IPS-15b (cell line): ENCODE data around the gene CD300LF.

Source experiments
- H3K27me3 ChIP-seq: one replicate; pipeline ENCODE4 v1.6.1; 2013; ENCODE audit warnings: low read length; ENCODE audit not compliant: control insufficient read depth, insufficient read depth
- H3K36me3 ChIP-seq: one replicate; pipeline ENCODE4 v1.6.1; 2013; ENCODE audit warnings: low read length; ENCODE audit not compliant: control insufficient read depth, insufficient read depth
- H3K4me1 ChIP-seq: one replicate; pipeline ENCODE4 v1.6.1; 2013; ENCODE audit warnings: mild to moderate bottlenecking, low read length; ENCODE audit not compliant: control insufficient read depth, insufficient read depth
- H3K4me3 ChIP-seq: one replicate; pipeline ENCODE4 v1.5.1; 2013; ENCODE audit warnings: low read depth, low read length
- H3K9ac ChIP-seq: one replicate; pipeline ENCODE4 v1.6.1; 2013; ENCODE audit warnings: low read depth, mild to moderate bottlenecking, low read length
- H3K9me3 ChIP-seq: one replicate; pipeline ENCODE4 v1.6.1; 2013; ENCODE audit warnings: mild to moderate bottlenecking, low read length; ENCODE audit not compliant: control insufficient read depth, insufficient read depth

CD300LF gene

GRCh38 chr17:74697515-74697914, 15.2 kb downstream of the CD300LF start:
- H3K4me3 ChIP-seq: no peak overlapping the region
- no peak overlapping the region for H3K9ac ChIP-seq
- no peaks in the 10 kb centered on the region for H3K9me3 ChIP-seq
- no peaks in the 10 kb centered on the region for H3K4me1 ChIP-seq
- no peaks in the 10 kb centered on the region for H3K27me3 ChIP-seq
- H3K36me3 ChIP-seq: no peaks in the 10 kb centered on the region

- Histone ChIP-seq H3K4me3 (no peak overlapping the region), H3K9me3 (no peaks in the 10 kb centered on the region), H3K4me1 (no peaks in the 10 kb centered on the region), H3K36me3 (no peaks in the 10 kb centered on the region), H3K27me3 (no peaks in the 10 kb centered on the region), H3K9ac (no peak overlapping the region)
Observed at GRCh38 chr17:74695629-74696028, 17.1 kb downstream of the CD300LF start.

- no peaks in the 10 kb centered on the region for H3K9me3 ChIP-seq
- H3K4me3 ChIP-seq: no peak overlapping the region
- H3K9ac ChIP-seq: no peak overlapping the region
- no peaks in the 10 kb centered on the region for H3K27me3 ChIP-seq
- H3K36me3 ChIP-seq: no peaks in the 10 kb centered on the region
- H3K4me1 ChIP-seq: no peaks in the 10 kb centered on the region
Observed at GRCh38 chr17:74694081-74694480, 18.6 kb downstream of the CD300LF start.

GRCh38 chr17:74691151-74691550, 21.6 kb downstream of the CD300LF start:
- Histone ChIP-seq H3K9ac (no peak overlapping the region), H3K36me3 (no peaks in the 10 kb centered on the region), H3K4me3 (no peak overlapping the region), H3K4me1 (no peaks in the 10 kb centered on the region), H3K27me3 (no peaks in the 10 kb centered on the region), H3K9me3 (no peaks in the 10 kb centered on the region)

GRCh38 chr17:74690409-74690825, 22.3 kb downstream of the CD300LF start:
- no peak overlapping the region for H3K9ac ChIP-seq
- H3K4me1 ChIP-seq: no peaks in the 10 kb centered on the region
- H3K36me3 ChIP-seq: no peaks in the 10 kb centered on the region
- H3K4me3 ChIP-seq: no peak overlapping the region
- no peaks in the 10 kb centered on the region for H3K27me3 ChIP-seq
- no peaks in the 10 kb centered on the region for H3K9me3 ChIP-seq

GRCh38 chr17:74687886-74688285, 24.8 kb downstream of the CD300LF start:
- Histone ChIP-seq H3K27me3 (no peaks in the 10 kb centered on the region), H3K4me3 (no peak overlapping the region), H3K4me1 (no peaks in the 10 kb centered on the region), H3K9ac (no peak overlapping the region), H3K9me3 (no peaks in the 10 kb centered on the region), H3K36me3 (no peaks in the 10 kb centered on the region)

GRCh38 chr17:74686761-74687160, 26.0 kb downstream of the CD300LF start:
- Histone ChIP-seq H3K9ac (no peak overlapping the region), H3K4me1 (no peaks in the 10 kb centered on the region), H3K4me3 (no peak overlapping the region), H3K27me3 (no peaks in the 10 kb centered on the region), H3K36me3 (no peaks in the 10 kb centered on the region), H3K9me3 (no peaks in the 10 kb centered on the region)

GRCh38 chr17:74682471-74683190, 30.1 kb downstream of the CD300LF start:
- H3K36me3 ChIP-seq: no peaks in the 10 kb centered on the region
- peaks cover 10% of the 10 kb centered on the region for H3K4me1 ChIP-seq
- peaks cover 3% of the 10 kb centered on the region for H3K27me3 ChIP-seq
- no peak overlapping the region for H3K4me3 ChIP-seq
- no peaks in the 10 kb centered on the region for H3K9me3 ChIP-seq
- no peak overlapping the region for H3K9ac ChIP-seq

- peaks cover 3% of the 10 kb centered on the region for H3K27me3 ChIP-seq
- H3K4me3 ChIP-seq: no peak overlapping the region
- no peaks in the 10 kb centered on the region for H3K36me3 ChIP-seq
- no peak overlapping the region for H3K9ac ChIP-seq
- no peaks in the 10 kb centered on the region for H3K9me3 ChIP-seq
- peaks cover 12% of the 10 kb centered on the region for H3K4me1 ChIP-seq
Observed at GRCh38 chr17:74682028-74682427, 30.7 kb downstream of the CD300LF start.

GRCh38 chr17:74680941-74681340, 31.8 kb downstream of the CD300LF start:
- H3K27me3 ChIP-seq: peaks cover 3% of the 10 kb centered on the region

GRCh38 chr17:74680213-74680612, 32.5 kb downstream of the CD300LF start:
- peaks cover 3% of the 10 kb centered on the region for H3K27me3 ChIP-seq

More at GRCh38 chr17:74680941-74681340, 31.8 kb downstream of the CD300LF start:
- Histone ChIP-seq H3K4me3 (no peak overlapping the region), H3K36me3 (no peaks in the 10 kb centered on the region), H3K9me3 (no peaks in the 10 kb centered on the region), H3K4me1 (peaks cover 12% of the 10 kb centered on the region), H3K9ac (no peak overlapping the region)

GRCh38 chr17:74679374-74679773, 33.3 kb downstream of the CD300LF start:
- Histone ChIP-seq H3K27me3 (peaks cover 5% of the 10 kb centered on the region), H3K4me1 (peaks cover 12% of the 10 kb centered on the region), H3K9ac (no peak overlapping the region), H3K4me3 (no peak overlapping the region), H3K36me3 (no peaks in the 10 kb centered on the region), H3K9me3 (no peaks in the 10 kb centered on the region)

More at GRCh38 chr17:74680213-74680612, 32.5 kb downstream of the CD300LF start:
- Histone ChIP-seq H3K9ac (no peak overlapping the region), H3K9me3 (no peaks in the 10 kb centered on the region), H3K4me1 (peaks cover 12% of the 10 kb centered on the region), H3K36me3 (no peaks in the 10 kb centered on the region), H3K4me3 (no peak overlapping the region)
